Astrocyte (in vitro differentiated cells and primary cell): ENCODE data around the gene NME7.

Experiments used
- CTCF ChIP-seq: IDR thresholded peaks from 2 replicates; pipeline ENCODE4 v1.5.1; 2011; ENCODE audit warnings: low read depth, mild to moderate bottlenecking, inconsistent platforms, low read length, moderate library complexity; ENCODE audit not compliant: insufficient read depth
- EZH2 ChIP-seq: IDR thresholded peaks from 2 replicates; pipeline ENCODE4 v1.6.1; 2012; ENCODE audit warnings: mild to moderate bottlenecking, low read length, inconsistent platforms; ENCODE audit not compliant: insufficient read depth

GRCh38 chr1:169138866-169139670 is 228.5 kb downstream of the NME7 start:
- TF ChIP-seq CTCF = no peak
- no peak for TF ChIP-seq EZH2
